Activated naive CD4-positive, alpha-beta T cell treated with anti-CD3 and anti-CD28 coated beads, Interleukin-2, amount 10 ng/mL, durations not matched to agents 7 days and 5 days (primary cell): ENCODE measurements around the gene SAMD5.
A peak's percentile ranks its signal among the peaks of the same experiment; 100 is the strongest.

Experiments
- CTCF ChIA-PET: fragments of 350-600 bp; sonication (Branson Sonifier 250); formaldehyde crosslinking; loops from one replicate; lab custom pipeline; 2021; ENCODE audit warnings: antibody characterized with exemption; lab: Charles Lee
- DNase-seq: peaks from one replicate; pipeline ENCODE4 v3.0.0-alpha.2; 2020
- H3K27ac Mint-ChIP-seq: one replicate; pipeline ENCODE4 v1.8.0; 2021; ENCODE audit warnings: mild to moderate bottlenecking, moderate library complexity, mixed read lengths
- H3K27me3 Mint-ChIP-seq: one replicate; pipeline ENCODE4 v1.8.0; 2021; ENCODE audit warnings: mild to moderate bottlenecking, mixed read lengths
- H3K36me3 Mint-ChIP-seq: one replicate; pipeline ENCODE4 v1.8.0; 2021; ENCODE audit warnings: mixed read lengths
- H3K4me1 Mint-ChIP-seq: one replicate; pipeline ENCODE4 v1.8.0; 2021; ENCODE audit warnings: mixed read lengths
- H3K4me3 Mint-ChIP-seq: one replicate; pipeline ENCODE4 v1.8.0; 2021; ENCODE audit warnings: mild to moderate bottlenecking, moderate library complexity, mixed read lengths
- H3K9me3 Mint-ChIP-seq: one replicate; pipeline ENCODE4 v1.8.0; 2021; ENCODE audit warnings: mixed read lengths

SAMD5 gene

DNA sequence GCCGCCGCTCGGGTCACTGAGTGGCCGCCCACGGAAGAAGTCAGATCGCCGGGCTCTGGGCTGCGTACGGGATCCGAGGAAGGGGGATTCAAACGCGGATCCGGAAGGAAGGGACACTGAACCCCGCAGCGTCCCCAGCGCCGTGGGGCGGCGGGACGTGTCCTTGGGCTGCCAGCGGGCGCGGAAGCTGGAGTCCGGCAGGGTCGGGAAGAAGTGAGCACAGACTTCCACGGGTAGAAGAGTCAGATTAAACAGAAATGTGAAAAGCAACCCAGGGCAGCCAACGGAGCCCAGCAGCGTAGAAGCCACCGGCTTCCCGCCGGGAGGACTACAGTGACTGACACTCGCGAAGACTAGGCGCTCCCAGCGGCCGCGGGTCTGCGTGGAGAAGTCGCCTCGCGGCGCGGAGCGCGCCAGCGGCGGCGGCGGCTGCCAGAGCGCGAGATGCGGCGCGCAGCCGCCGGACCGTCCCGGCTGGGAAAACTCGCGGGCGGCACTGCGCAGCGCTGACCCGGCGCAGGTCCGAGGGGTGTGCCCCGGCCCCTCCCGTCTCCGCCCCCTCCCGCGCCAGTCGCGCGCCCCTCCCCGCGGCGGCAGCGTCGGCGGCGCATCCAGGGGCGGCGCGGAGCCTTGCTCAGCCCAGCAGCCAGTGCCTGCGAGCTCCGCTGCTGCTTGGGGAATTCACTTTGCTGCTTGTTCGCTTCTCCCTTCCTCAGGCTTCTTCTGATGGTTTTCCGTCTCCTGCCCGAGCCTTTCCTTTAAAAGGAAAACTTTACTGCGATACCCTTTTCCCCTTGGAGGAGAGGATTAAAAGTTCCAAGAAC lies at the start of gene SAMD5:
SAMD5 (plus strand) TSS at position 649 of the 824 bp plus-strand sequence. CDS start 239 bp downstream, outside the sequence.
- no peak for DNase-seq
- CTCF ChIA-PET, result interaction anchor here (1.6 kb wide), 1 partner anchor 8 kb away, joined by 4 read pairs; no protein-coding TSS in a partner anchor
- H3K4me1 Mint-ChIP-seq, result peaks cover 15% of the 10 kb centered on the region
- H3K36me3 Mint-ChIP-seq, result no peaks in the 10 kb centered on the region
- peak within 1 kb of the TSS; percentile 56 for H3K4me3 Mint-ChIP-seq
- peaks cover 63% of the 10 kb centered on the region for H3K27me3 Mint-ChIP-seq
- H3K9me3 Mint-ChIP-seq, result no peaks in the 10 kb centered on the region
- no peak within 1 kb of the TSS for H3K27ac Mint-ChIP-seq

DNA sequence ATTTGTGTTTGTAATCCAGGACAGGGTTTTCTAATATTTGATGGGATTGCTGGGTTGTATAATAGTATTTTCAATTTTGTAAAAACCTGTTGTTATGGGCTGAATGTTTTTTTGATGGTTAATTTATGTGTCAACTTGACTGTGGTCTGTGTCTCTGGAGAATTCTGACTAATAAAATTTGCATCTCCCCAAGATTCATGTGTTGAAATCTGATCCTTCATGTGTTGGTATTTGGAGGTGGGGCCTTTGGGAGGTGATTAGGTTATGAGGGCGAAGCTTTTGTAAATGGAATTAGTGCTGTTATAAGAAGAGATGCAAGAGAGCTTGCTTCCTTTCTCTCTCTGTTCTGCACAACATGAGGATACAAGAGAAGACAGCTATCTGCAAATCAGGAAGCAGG lies 48.7 kb upstream of the SAMD5 start:
- Mint-ChIP-seq H3K4me3 (no peak overlapping the region), H3K9me3 (no peaks in the 10 kb centered on the region), H3K27me3 (no peaks in the 10 kb centered on the region), H3K4me1 (no peaks in the 10 kb centered on the region), H3K27ac (no peak overlapping the region), H3K36me3 (no peaks in the 10 kb centered on the region)
- CTCF ChIA-PET, result no interaction called here
- no peak for DNase-seq

DNA sequence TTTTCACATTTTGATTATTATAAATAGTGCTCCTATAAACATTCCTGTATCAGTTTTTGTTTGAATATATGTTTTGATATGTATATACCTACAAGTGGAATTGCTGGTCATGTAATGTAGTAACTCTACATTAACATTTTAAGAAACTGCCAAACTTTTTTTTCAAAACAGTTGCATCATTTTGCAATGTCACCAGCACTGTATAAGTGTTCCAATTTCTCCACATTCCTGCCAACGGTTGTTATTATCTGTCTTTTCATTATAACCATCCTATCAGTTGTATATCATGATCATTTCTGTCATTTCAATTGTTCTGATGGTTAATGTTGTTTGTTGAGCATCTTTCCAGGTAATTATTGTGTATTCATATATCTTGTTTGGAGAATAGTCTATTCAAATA lies 44.8 kb upstream of the SAMD5 start:
- H3K36me3 Mint-ChIP-seq, result no peaks in the 10 kb centered on the region
- no peak for DNase-seq
- no peak overlapping the region for H3K4me3 Mint-ChIP-seq
- no peaks in the 10 kb centered on the region for H3K9me3 Mint-ChIP-seq
- CTCF ChIA-PET, result no interaction called here
- no peak overlapping the region for H3K27ac Mint-ChIP-seq
- H3K4me1 Mint-ChIP-seq, result no peaks in the 10 kb centered on the region
- no peaks in the 10 kb centered on the region for H3K27me3 Mint-ChIP-seq

DNA sequence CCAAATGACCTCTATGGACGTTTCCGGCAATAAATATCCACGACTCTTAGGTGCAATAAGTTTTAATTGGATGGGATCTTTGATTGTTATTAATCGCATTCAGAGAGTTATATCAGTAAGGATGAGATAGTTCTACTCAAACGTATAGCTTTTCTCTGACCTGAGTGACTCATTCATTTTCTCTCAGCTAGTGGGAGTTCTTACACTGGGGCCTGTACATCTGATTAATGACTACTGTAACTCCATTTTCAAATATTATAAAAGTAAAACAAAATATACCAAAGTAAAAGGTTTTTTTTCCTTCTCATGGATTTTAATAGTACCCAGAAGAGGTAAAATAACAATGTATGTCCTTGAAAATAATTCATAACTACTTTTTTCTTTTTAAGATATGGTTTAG lies 41.1 kb upstream of the SAMD5 start:
- no peaks in the 10 kb centered on the region for H3K27me3 Mint-ChIP-seq
- DNase-seq, result no peak
- H3K36me3 Mint-ChIP-seq, result no peaks in the 10 kb centered on the region
- H3K4me3 Mint-ChIP-seq, result no peak overlapping the region
- H3K27ac Mint-ChIP-seq, result no peak overlapping the region
- H3K4me1 Mint-ChIP-seq, result no peaks in the 10 kb centered on the region
- H3K9me3 Mint-ChIP-seq, result no peaks in the 10 kb centered on the region
- CTCF ChIA-PET, result no interaction called here

DNA sequence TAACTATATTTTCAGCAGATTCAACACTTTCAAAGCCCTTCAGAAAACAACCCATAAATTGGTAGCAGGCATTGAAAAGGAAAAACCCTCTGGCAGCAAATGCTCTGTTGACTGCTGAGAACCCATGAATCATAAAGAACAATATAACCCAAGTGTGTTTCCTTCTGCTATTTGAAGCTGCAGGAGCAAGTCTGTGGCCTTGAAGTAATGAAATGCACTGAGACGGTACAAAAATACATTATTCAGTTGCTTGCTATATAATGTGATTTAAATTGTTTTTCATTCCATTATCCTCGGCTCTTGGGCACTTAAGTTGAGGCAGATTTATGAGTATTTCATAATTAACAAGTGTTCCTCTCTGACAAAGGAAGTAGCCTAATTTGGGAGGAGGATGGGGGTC lies 40.6 kb upstream of the SAMD5 start:
- no peak for DNase-seq
- no peaks in the 10 kb centered on the region for H3K36me3 Mint-ChIP-seq
- no peaks in the 10 kb centered on the region for H3K9me3 Mint-ChIP-seq
- CTCF ChIA-PET, result no interaction called here
- H3K4me1 Mint-ChIP-seq, result no peaks in the 10 kb centered on the region
- H3K4me3 Mint-ChIP-seq, result no peak overlapping the region
- no peak overlapping the region for H3K27ac Mint-ChIP-seq
- H3K27me3 Mint-ChIP-seq, result no peaks in the 10 kb centered on the region

DNA sequence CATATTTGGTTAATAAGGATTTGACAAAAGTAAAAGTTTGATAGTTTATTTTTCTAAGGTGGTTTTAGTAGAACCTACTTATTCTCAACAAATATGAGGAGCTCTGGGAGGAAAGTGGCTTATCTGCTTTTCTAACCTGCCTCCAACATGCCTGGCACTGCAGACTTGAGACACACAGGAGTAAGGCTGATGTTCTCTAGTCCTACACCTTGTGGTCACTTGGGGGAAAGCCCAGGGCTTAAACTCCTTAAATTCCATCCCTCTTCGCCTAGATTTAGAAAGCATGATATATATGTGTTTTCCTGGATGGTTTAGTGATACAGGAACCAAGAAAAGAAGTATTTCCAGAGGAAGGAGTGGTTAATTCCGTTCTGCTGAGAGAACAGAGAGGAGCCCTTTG lies 39.9 kb upstream of the SAMD5 start:
- Mint-ChIP-seq H3K9me3 (no peaks in the 10 kb centered on the region), H3K27ac (no peak overlapping the region), H3K4me3 (no peak overlapping the region), H3K4me1 (no peaks in the 10 kb centered on the region), H3K27me3 (no peaks in the 10 kb centered on the region), H3K36me3 (no peaks in the 10 kb centered on the region)
- CTCF ChIA-PET, result no interaction called here
- DNase-seq, result no peak

DNA sequence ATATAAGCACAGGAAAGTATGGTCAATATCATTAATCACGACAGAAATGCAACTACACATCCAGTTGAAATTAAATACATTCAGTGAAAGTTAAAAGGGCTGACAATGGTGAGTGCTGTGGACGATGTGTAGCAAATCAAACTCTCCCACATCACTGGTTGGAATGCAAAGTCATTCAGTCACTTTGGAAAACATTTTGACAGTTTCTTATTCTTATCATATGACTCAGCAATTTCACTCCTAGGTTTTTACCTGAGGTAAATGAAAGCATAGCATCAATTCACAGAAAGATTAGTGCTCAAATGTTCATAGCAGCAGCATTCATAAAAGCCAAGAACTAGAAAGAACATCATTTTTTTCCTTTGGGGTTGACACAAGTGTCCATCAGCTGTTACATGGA lies 28.6 kb upstream of the SAMD5 start:
- H3K27ac Mint-ChIP-seq, result no peak overlapping the region
- no peak for DNase-seq
- no peaks in the 10 kb centered on the region for H3K27me3 Mint-ChIP-seq
- H3K36me3 Mint-ChIP-seq, result no peaks in the 10 kb centered on the region
- no peak overlapping the region for H3K4me3 Mint-ChIP-seq
- H3K4me1 Mint-ChIP-seq, result no peaks in the 10 kb centered on the region
- CTCF ChIA-PET, result no interaction called here
- H3K9me3 Mint-ChIP-seq, result peaks cover 2% of the 10 kb centered on the region

DNA sequence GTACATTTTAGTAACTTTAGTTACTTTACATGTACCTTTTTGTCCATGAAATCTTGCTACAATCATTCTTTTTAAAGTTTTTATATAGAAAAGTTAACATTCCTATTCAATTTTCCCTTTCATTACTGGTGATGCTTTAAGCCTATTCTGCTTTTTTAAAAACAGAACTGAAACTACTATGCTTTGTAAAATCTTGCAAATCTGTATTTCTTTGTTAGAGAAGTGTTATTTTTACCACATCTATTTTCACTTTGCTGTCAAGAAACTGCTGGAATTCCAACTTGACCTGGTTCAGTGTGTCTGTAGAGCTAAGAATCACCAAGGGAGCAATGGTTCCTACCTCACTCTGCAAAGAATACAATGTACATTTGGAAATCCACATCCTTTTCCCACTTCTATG lies 21.8 kb upstream of the SAMD5 start:
- H3K4me1 Mint-ChIP-seq, result no peaks in the 10 kb centered on the region
- no peaks in the 10 kb centered on the region for H3K36me3 Mint-ChIP-seq
- H3K9me3 Mint-ChIP-seq, result peaks cover 2% of the 10 kb centered on the region
- peaks cover 4% of the 10 kb centered on the region for H3K27me3 Mint-ChIP-seq
- DNase-seq, result no peak
- CTCF ChIA-PET, result no interaction called here
- H3K4me3 Mint-ChIP-seq, result no peak overlapping the region
- H3K27ac Mint-ChIP-seq, result no peak overlapping the region

DNA sequence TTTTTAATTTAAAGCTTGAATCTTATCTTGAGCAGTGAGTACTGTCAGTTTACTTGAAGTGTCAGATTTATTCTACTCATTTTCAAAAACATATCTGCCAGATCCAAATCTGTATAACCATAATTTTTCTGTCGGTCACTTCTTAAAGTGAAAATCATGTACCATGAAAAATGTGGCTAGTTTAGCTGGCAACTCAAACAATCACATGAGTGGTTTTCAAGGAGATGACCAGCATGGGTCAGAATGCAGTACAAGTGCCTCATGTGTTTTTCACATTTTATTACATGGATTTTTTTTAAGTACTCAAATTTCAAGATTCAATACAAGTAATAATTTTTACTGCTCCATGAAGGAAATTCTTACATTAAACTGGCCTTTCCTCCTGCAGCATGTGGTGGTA lies 11.0 kb upstream of the SAMD5 start:
- Mint-ChIP-seq H3K9me3 (no peaks in the 10 kb centered on the region), H3K4me1 (no peaks in the 10 kb centered on the region), H3K27ac (no peak overlapping the region), H3K36me3 (no peaks in the 10 kb centered on the region), H3K4me3 (no peak overlapping the region), H3K27me3 (peaks cover 4% of the 10 kb centered on the region)
- CTCF ChIA-PET, result interaction anchor here (1.8 kb wide), 1 partner anchor 10 kb away, joined by 4 read pairs; no protein-coding TSS in a partner anchor
- DNase-seq, result no peak

DNA sequence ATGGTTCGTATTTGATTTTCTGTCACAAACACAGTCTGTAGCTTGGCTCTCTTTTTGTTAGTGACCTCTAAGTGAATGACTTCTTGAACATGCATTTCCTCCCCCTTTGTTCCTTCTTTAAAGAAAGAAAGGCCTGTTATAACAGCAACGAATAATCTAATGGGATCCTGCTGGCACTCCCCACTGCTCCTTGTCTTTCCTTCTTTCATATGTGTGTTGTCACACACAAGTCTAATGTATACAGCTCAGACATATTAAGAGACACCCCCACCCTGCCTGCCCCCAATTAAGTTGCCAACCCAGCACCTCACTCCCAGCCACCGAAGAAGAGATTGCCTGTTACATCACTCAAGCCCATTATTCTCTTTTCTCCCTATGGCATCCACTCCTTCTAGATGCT lies 4.9 kb upstream of the SAMD5 start:
- H3K36me3 Mint-ChIP-seq, result no peaks in the 10 kb centered on the region
- peaks cover 37% of the 10 kb centered on the region for H3K27me3 Mint-ChIP-seq
- peaks cover 9% of the 10 kb centered on the region for H3K4me1 Mint-ChIP-seq
- CTCF ChIA-PET, result no interaction called here
- DNase-seq, result no peak
- H3K4me3 Mint-ChIP-seq, result no peak overlapping the region
- no peaks in the 10 kb centered on the region for H3K9me3 Mint-ChIP-seq
- H3K27ac Mint-ChIP-seq, result no peak overlapping the region

DNA sequence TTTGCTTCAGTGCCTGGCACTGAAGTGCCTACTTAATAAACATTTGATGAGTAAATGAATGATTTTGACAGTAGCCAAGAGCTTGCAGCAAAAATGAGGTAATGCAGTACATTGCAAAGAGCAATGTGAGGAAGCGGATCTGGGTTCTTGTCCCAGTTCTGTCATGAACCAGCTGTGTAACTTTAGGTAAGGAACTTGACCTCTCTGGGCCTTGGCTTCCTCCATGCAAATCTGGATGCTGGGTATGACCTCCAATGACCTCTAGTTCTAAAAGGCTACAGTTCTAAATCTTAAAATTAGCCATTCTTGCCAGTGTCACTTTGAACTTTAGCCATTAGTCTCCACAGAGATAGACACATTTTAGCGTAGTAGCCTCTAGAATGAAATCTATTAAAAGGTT lies 3.6 kb upstream of the SAMD5 start:
- Mint-ChIP-seq H3K27me3 (peaks cover 49% of the 10 kb centered on the region), H3K27ac (no peak overlapping the region), H3K4me3 (no peak overlapping the region), H3K36me3 (no peaks in the 10 kb centered on the region), H3K4me1 (peaks cover 15% of the 10 kb centered on the region), H3K9me3 (no peaks in the 10 kb centered on the region)
- CTCF ChIA-PET, result no interaction called here
- DNase-seq, result no peak

DNA sequence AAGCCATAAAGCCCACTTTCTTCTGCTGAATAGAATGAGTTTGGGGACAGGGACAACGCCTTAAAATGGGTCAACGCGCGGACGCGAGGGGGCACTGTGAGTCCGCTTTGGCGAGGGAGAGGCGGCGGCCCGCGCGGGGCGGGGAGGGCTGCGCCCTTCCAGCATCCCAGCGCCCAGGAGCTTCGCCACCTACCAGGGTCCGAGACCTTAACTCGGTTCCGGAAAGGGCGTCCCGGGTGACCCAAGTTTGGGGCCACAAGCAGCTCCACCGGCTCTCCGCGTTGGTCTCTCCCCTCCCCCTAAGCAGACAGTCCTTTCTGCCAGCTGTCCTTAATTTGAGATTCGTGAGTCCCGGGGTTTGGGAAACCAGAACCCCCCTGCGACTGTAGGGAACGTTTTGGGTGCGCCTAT lies 1.8 kb upstream of the SAMD5 start:
- no peak overlapping the region for H3K4me3 Mint-ChIP-seq
- H3K27ac Mint-ChIP-seq, result no peak overlapping the region
- H3K4me1 Mint-ChIP-seq, result peaks cover 15% of the 10 kb centered on the region
- H3K27me3 Mint-ChIP-seq, result peaks cover 57% of the 10 kb centered on the region
- no peaks in the 10 kb centered on the region for H3K36me3 Mint-ChIP-seq
- DNase-seq, result peak; percentile 57
- CTCF ChIA-PET, result interaction anchor here (0.7 to 1.6 kb wide), 6 partner anchors 9 to 957 kb away, joined by 3 to 19 read pairs (median 4); no protein-coding TSS in a partner anchor
- no peaks in the 10 kb centered on the region for H3K9me3 Mint-ChIP-seq

DNA sequence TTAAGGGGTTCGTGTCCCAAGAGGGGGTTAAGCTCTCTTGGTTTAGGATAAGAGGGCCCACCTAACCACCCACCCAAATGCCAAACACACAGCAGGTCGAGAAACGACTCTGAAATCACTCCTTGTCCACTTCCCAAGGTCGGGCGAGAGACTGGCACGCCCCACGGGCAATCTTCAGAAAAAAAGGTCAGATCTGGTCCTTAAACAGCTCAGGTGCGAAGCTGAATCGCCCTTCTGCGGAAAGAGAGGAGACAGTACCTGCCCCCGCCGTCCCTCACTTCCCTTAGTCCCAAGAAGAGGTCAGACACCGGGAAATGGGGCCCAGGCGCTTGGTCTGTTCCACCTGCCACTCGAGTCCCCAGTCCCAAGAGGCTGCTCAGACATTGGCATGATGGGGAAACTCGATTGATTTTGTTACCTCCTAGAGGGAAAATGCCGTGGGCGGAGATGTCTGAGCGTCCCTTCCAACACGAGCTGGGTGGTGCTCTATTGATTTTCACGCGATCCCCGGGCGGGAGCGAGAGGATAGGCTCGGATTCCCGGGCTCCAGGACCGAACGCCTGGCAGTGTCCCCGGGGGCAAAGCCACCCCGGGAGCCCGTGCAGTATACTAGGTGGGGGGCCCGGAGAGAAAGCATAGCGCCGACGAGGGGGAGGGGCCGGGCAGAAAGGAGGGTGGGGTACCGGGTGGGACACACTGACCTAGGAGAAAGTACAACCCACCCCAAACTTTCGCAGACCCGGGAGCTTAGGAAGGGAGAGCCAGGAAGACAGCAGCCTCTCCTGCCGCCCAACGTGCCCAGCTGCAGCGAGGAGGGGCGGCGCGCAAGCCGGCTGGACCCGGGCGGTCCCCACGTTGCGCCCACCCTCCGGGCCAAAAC lies 1.1 kb upstream of the SAMD5 start:
- Mint-ChIP-seq H3K36me3 (no peaks in the 10 kb centered on the region), H3K4me3 (peak overlapping the region; percentile 40), H3K4me1 (peaks cover 15% of the 10 kb centered on the region), H3K27me3 (peaks cover 63% of the 10 kb centered on the region), H3K9me3 (no peaks in the 10 kb centered on the region), H3K27ac (no peak overlapping the region)
- no peak for DNase-seq
- CTCF ChIA-PET, result interaction anchor here (0.6 to 1.6 kb wide), 7 partner anchors 9 to 956 kb away, joined by 3 to 19 read pairs (median 4); no protein-coding TSS in a partner anchor

DNA sequence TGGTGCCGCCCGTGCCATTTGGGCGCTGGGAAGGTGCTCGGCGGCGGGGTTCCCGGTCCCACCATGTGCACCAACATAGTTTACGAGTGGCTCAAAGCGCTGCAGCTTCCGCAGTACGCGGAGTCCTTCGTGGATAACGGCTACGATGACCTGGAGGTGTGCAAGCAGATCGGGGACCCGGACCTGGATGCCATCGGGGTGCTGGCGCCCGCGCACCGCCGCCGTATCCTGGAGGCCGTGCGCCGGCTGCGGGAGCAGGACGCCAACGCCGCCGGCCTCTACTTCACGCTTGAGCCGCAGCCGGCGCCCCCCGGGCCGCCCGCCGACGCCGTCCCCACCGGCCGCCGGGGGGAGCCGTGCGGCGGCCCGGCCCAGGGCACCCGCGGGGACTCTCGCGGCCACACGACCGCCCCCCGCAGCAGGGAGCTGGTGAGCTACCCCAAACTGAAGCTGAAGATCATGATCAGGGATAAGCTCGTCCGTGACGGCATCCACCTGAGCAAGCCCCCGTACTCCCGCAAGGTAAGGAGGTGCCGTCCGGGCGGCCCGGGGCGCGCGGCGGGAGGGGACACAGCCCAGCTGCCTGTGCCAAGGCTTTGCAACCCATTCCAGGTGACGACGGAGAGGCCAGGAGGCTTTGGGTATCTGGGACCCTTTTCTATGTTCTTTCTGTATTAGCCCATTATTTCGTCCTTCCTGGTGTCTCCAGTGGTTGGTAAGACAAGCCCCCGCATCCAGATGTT lies 547 bp downstream of the SAMD5 start:
- no peak for DNase-seq
- Mint-ChIP-seq H3K4me3 (peak overlapping the region; percentile 51), H3K36me3 (no peaks in the 10 kb centered on the region), H3K9me3 (no peaks in the 10 kb centered on the region), H3K27me3 (peaks cover 63% of the 10 kb centered on the region), H3K4me1 (peaks cover 15% of the 10 kb centered on the region), H3K27ac (no peak overlapping the region)
- CTCF ChIA-PET, result no interaction called here
